ENCODE results near the gene ERCC3.

The ERCC3 gene

DNA sequence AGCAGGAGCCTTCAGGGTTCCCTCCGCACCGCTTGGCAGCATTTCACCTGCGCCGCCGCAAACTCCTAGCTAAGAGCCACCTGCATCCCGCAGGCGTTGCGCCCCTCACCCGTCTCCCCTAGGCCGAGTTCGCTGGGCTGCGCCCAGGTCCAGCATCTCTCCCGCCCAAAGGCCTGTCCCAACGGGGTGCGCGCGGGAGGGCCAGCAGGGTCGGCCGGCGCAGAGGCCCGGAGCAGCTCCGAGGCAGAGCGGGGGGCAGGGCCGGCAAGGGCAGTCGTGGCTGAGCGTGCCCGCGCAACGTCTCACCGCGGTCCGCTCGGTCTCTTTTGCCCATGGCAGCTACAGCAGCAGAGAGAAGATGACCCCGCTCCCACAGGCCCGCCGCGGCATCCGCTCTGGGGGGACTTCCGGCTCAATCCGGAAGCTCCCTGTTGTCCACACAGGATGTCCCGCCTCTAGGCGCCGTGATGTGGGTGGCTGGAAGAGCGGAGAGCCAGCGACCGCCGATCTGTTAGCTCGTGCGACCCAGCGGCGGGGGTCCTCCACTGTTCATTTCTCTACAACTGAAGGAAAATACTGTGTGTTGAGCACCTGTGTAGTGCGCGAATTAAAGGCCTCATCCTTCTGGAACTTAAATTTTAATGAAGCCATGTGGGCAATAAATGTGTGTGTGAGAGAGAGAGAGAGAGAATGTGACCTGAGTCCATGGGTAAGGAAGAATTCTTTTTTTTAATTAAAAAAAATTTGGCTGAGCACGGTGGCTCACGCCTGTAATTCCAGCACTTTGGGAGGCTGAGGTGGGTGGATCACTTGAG, at the start of gene ERCC3:
Gene ERCC3, minus strand, starts transcription at position 397 of the 815 bp plus-strand sequence. Its CDS starts 63 bp downstream, at position 334.
- TF ChIP-seq GATA3 (IDR thresholded peaks at IDR 0.05; ENCODE audit: low read depth, low read length) = no peak
- TF ChIP-seq GATA2 (IDR thresholded peaks at IDR 0.05; ENCODE audit: low read depth, low read length) = no peak

DNA sequence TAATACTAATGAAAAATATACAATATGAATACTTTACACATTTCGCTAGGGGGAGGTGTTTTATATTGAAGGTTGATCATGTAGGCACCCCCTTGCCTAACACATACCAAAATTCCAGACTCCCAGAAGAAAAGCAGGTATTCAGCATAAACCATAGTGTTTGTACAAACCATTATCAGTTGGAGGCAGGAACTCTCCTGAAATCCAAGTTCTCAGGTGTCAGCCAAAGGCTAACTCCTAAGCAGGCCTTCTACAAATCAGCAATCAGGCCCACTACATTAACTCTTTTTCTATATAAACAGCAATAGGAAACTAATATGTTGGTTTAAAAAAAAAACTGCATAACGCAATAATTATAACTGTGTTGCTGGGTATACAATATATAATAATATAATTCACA, 49.3 kb upstream of the ERCC3 start:
- TF ChIP-seq GATA2 (IDR thresholded peaks at IDR 0.05; ENCODE audit: low read depth, low read length) (no peak), GATA3 (IDR thresholded peaks at IDR 0.05; ENCODE audit: low read depth, low read length) (no peak)

DNA sequence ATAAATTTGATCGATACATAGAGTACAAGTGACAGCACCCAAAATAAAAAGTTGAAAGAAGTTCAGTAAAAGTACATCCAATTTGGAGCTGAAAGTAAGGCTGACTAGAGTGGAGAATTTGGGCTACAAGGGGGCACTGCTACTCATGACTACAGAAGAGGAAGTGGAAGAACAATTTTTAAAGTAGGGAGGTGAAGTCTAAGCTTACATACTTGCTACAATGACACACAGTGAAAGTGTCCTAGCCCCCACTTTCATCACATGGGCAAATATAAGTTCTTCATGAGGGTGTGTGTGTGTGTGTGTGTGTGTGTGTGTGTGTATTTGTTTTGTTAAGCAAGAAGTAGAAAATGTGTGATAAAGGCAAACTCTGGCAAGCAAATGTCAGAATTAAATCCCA, 48.2 kb upstream of the ERCC3 start:
- TF ChIP-seq GATA3 (IDR thresholded peaks at IDR 0.05; ENCODE audit: low read depth, low read length) (no peak), GATA2 (IDR thresholded peaks at IDR 0.05; ENCODE audit: low read depth, low read length) (no peak)

DNA sequence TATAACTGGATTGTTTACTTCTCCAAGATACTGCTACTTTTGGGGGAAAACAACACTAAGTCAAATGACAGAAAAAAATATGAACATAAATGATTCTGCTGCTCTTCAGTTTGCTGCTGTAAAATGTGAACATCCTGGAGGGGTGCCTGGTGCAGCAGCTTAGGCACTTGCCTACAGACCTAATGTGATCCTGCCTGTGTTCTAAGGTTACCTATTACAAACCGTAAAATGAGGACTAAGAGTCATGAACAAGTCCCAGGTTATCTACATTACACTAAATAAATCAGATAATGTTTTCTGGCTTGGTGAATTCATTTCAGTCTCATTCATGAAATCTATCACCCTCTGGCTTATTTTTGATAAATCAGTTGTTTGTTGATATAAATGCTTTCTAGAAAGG, 38.4 kb upstream of the ERCC3 start:
- TF ChIP-seq GATA2 (IDR thresholded peaks at IDR 0.05; ENCODE audit: low read depth, low read length) (no peak), GATA3 (IDR thresholded peaks at IDR 0.05; ENCODE audit: low read depth, low read length) (no peak)

DNA sequence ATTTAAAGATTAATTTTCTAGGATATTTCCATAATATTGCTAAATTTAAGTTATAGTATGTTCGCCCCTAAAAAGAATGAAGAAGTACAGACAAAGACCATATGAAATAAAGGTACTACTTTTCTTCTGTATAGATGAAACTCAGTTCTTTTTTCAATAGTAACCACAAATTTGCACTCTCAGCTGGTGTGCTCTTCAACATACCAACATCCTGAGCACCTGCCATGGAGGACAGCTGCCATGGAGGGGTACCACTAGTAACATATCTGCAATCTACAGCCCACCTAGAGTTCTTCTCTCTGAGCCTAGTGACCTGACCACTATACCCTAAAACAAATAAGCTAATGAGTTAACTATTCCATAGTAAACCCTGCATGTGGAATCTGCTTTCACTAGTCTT, 36.8 kb upstream of the ERCC3 start:
- TF ChIP-seq GATA2 (IDR thresholded peaks at IDR 0.05; ENCODE audit: low read depth, low read length) (no peak), GATA3 (IDR thresholded peaks at IDR 0.05; ENCODE audit: low read depth, low read length) (no peak)

DNA sequence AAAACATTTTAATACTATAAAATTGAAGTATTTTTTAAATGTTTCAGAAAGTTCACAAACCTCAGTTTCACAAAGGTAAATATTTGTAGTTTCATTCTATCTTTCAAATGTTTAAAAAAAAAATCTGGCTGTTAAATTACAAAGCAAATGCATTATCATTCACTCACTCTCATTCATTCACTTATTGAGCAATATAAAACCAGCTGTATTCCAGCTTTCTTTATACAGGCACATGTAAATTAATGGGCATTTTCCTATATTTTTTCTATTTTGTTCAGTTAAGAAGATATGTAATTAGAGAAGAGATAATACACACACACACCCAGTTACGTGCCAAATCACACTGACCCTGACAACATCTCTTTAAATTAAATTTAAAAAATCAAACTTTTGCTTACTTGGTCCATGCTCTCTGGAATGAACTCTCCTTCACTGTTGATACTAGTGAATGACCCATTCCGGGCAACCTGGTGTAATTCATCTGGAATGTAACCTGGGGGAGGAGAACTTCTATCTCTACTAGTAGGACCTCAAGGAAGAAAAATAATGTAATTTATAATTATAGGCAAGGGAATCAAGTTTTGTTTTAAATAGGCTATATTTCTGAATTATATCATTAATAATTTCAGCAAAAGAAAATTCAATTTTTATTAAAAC, 32.5 kb upstream of the ERCC3 start:
- TF ChIP-seq GATA3 (IDR thresholded peaks at IDR 0.05; ENCODE audit: low read depth, low read length) (no peak), GATA2 (IDR thresholded peaks at IDR 0.05; ENCODE audit: low read depth, low read length) (no peak)

DNA sequence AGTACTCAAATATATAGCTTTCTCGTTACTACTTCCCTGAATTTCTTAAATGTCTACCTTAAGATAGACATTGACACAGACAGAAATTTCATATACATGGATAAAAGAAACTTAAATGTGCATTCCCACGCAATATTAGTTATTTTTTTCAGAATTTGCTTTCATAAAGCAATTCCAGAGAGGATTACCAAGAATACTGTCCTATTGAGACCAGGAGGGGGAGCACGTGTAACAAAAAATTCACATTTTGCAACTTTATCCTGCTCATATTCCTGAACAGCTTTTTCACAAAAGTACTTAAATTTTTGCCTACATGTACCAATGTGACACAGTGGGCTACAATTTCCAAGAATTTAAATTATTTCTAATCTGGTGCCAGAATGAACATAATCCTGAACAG, 30.7 kb upstream of the ERCC3 start:
- TF ChIP-seq GATA3 (IDR thresholded peaks at IDR 0.05; ENCODE audit: low read depth, low read length) (no peak), GATA2 (IDR thresholded peaks at IDR 0.05; ENCODE audit: low read depth, low read length) (no peak)

DNA sequence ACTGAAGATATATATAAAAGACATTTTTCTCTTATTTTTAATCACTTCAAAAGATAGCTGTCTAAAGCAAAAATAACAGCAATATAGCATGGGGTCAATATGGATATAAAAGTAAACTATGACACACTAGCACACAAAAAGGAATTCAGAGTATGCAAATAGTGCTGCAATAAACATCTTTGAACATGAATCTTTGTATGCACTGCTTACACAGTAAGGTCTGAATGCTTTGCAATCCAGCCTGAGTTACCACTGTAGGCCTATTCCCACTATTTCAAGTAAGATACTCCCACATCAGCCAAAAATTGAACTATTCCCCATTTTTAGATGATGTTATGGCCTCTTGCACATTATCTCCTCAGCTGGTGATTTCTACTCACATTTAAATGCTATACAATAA, 27.4 kb upstream of the ERCC3 start:
- TF ChIP-seq GATA2 (IDR thresholded peaks at IDR 0.05; ENCODE audit: low read depth, low read length) (no peak), GATA3 (IDR thresholded peaks at IDR 0.05; ENCODE audit: low read depth, low read length) (no peak)

DNA sequence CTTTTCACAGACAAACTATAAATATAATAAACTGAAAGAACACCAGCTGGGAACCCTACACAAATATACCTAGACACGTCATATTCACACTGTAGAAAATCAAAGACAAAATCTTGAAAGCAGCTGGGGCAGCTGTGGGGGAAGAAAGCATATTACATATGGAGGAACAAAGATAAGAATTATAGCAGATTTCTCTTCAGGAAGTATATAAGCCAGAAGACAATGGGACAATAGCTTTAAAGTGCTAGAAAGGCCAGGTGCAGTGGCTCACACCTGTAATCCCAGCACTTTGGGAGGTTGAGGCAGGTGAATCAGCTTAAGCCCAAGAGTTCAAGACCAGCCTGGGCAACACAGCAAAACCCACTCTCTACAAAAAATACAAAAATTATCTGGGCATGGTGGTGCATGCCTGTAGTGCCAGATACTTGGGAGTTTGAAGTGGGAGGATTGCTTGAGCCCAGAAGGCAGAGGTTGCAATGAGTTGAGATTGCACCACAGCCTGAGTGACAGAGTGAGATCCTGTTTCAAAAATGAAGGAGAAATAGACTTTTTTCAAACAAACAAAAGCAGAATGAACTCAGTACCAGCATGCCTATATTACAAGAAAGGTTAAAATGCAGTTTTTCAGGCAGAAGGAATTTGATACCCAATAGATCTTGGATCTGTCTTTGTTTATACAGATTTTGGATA, 26.8 kb upstream of the ERCC3 start:
- TF ChIP-seq GATA2 (IDR thresholded peaks at IDR 0.05; ENCODE audit: low read depth, low read length) (no peak), GATA3 (IDR thresholded peaks at IDR 0.05; ENCODE audit: low read depth, low read length) (no peak)

DNA sequence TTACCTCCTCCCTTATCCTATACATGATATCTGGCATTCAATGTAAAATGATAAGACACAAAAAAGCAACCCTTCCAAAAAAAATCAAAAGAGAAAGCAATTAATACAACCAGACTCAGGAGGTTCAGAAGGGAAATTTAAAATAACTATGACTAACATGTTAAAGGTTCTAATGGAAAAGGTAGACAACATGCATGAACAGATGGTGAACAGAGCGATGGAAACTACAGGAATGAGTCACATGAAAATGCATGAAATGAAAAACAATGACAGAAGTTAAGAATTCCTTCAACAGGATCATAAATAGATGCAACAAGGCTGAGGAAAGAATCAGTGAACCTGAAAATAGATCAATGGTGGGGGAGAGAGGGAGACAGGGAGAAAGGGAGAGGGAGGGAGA, 26.1 kb upstream of the ERCC3 start:
- TF ChIP-seq GATA3 (IDR thresholded peaks at IDR 0.05; ENCODE audit: low read depth, low read length) (no peak), GATA2 (IDR thresholded peaks at IDR 0.05; ENCODE audit: low read depth, low read length) (no peak)

DNA sequence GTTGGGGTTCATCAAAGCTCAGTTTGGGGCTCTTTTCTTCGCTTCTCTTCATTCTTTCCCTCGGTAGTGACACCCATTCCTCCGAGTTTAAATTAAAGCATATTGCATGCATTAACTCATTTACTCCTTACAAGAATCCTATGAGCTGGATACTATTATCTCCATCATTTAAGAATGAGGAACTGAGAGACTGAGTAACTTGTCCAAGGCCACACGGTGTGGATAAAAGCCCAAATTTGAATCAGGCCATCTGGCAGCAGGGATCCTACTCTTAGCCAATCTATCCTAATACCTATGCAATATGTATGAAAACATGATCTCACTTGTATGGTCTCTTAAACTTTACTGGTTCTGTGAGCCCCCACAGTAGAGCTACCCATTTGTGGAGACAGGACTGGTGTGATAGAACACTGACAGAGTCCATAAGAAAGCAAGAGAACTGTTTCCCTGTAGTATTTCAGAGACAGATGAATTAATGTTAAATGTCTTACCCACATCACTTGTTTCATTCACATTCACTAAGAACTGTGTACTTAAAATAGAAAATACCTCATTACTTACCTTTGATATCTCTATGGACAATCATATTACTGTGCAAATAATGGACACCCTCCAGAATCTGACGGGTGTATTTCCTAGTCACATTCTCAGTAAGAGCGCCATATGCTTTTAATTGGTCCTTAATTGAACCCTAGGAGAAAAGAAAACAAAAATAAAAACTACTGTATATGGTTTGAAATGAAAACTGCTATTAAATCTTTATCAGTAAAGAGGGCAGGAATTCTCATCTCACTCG, 20.4 kb upstream of the ERCC3 start:
- TF ChIP-seq GATA3 (IDR thresholded peaks at IDR 0.05; ENCODE audit: low read depth, low read length) (no peak), GATA2 (IDR thresholded peaks at IDR 0.05; ENCODE audit: low read depth, low read length) (no peak)

DNA sequence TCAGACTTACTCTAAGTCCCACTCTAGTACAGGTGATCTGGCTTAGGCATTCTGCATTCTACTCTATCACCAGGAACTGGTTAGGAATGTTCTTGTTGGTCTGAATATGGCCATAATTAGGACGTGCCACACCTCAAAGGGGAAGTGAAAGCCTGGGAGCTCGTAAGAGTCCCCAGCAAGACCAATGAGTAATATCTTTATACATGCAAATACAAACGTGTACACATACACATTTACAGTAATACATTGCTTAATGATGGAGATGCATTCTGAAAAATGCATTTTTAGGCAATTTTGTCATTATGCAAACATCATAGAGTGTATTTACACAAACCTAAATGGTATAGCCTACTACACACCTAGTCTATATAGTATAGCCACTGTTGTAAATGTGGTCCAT, 19.5 kb upstream of the ERCC3 start:
- TF ChIP-seq GATA2 (IDR thresholded peaks at IDR 0.05; ENCODE audit: low read depth, low read length) = no peak
- TF ChIP-seq GATA3 (IDR thresholded peaks at IDR 0.05; ENCODE audit: low read depth, low read length) = no peak

DNA sequence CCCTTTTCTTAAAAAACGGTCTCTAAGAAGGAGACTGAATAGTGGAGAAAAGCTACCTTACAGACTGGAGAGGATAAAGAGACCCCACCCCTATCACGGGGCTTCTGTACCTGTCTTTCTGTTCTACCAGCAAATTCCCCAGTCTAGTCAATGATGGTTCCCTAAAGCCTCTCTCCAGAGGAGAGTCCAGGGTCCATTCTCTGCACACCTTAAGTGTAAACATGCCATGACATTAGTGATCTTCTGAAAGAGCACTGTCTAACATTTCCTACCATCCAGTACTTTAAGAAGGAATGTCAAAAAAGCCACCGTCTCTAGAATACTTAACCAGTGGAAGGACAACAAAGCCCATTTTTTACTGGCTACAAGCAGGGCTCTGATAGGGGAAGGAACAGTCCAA, 17.0 kb upstream of the ERCC3 start:
- TF ChIP-seq GATA2 (IDR thresholded peaks at IDR 0.05; ENCODE audit: low read depth, low read length) (no peak), GATA3 (IDR thresholded peaks at IDR 0.05; ENCODE audit: low read depth, low read length) (no peak)

DNA sequence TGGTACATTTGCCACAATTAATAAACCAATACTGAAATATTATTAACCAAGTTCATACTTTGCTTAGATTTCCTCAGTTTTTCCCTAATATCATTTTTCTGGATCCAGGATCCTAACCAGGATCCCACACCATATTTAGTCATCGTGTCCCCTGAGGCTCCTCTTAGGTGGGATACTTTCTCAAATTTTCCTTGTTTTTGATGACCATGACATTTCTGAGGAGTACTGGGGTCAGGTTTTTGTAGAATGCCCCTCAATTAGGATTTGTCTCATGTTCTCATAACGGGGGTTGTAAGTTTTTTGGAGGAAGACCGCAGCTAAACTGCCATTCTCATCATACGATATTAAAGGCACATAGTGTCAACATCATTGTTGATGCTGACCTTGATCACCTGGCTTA, 15.5 kb upstream of the ERCC3 start:
- TF ChIP-seq GATA3 (IDR thresholded peaks at IDR 0.05; ENCODE audit: low read depth, low read length) (no peak), GATA2 (IDR thresholded peaks at IDR 0.05; ENCODE audit: low read depth, low read length) (no peak)

Data from SH-SY5Y (cell line).